Measurements from ENCODE around the gene RNU1-4. TPM values are rescaled to one million over a fixed set of nuclear protein-coding genes. Genes with fewer than 3 reads are reported as not detected.
"Not testable (repeated sequence)": the region's sequence is repeated elsewhere in the genome, so short reads cannot be mapped to it uniquely, and the experiment has no call there.

RNU1-4 gene
- total RNA-seq, 4 donors from 2014 or later = under 0.01 TPM

DNA sequence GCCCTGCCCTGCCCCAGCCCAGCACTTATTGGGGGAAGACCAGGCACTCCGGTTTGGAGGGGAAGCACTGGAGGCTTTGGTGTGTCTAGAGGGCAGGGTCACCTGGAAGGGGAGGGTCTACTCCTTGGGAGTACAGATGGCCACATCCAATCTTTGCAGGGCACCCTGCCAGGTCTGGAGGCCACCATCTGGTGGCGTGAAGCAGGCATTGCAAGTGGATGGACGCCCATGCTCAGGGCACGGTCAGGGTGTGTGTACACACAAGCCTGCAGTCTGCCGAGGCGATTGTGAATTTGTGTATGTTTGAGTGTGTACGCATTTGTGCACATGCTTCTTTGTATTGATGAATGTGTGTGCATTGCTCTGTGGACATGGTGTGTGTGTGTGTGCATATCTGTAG is 37.2 kb upstream of the RNU1-4 start:
- not testable (repeated sequence) for H3K36me3 ChIP-seq; H3K4me1 ChIP-seq; H3K27ac ChIP-seq; DNase-seq (ENCODE audit: low spot score in 2 of 2); H3K4me3 ChIP-seq; H3K9me3 ChIP-seq
- WGBS, 2 donors = 14 to 20% methylated on average over 1 of the region's 7 CpGs
- H3K27me3 ChIP-seq = peaks cover 0 to 11% of the 10 kb centered on the region in 2 donors
- TF ChIP-seq, protein P1, sequence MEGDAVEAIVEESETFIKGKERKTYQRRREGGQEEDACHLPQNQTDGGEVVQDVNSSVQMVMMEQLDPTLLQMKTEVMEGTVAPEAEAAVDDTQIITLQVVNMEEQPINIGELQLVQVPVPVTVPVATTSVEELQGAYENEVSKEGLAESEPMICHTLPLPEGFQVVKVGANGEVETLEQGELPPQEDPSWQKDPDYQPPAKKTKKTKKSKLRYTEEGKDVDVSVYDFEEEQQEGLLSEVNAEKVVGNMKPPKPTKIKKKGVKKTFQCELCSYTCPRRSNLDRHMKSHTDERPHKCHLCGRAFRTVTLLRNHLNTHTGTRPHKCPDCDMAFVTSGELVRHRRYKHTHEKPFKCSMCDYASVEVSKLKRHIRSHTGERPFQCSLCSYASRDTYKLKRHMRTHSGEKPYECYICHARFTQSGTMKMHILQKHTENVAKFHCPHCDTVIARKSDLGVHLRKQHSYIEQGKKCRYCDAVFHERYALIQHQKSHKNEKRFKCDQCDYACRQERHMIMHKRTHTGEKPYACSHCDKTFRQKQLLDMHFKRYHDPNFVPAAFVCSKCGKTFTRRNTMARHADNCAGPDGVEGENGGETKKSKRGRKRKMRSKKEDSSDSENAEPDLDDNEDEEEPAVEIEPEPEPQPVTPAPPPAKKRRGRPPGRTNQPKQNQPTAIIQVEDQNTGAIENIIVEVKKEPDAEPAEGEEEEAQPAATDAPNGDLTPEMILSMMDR (IDR thresholded peaks at IDR 0.05) = peak in 1 of 5 experiments; percentile 10

- peaks cover 0 to 12% of the 10 kb centered on the region in 2 donors for H3K27me3 ChIP-seq
- not testable (repeated sequence) for H3K4me1 ChIP-seq; H3K27ac ChIP-seq; DNase-seq (ENCODE audit: low spot score in 2 of 2); H3K9me3 ChIP-seq; H3K36me3 ChIP-seq; H3K4me3 ChIP-seq
- WGBS, 2 donors = 29 to 78% methylated on average over 1 to 2 of the region's 5 CpGs
Measured at GRCh38 chr1:16703602-16704001, 36.7 kb upstream of the RNU1-4 start.

- H3K27me3 ChIP-seq = peaks cover 0 to 12% of the 10 kb centered on the region in 2 donors
- 70 to 83% methylated on average over 2 to 6 of the region's 13 CpGs for WGBS, 2 donors
- H3K9me3 ChIP-seq; H3K4me3 ChIP-seq; H3K36me3 ChIP-seq; H3K4me1 ChIP-seq; DNase-seq (ENCODE audit: low spot score in 2 of 2); H3K27ac ChIP-seq: not testable (repeated sequence)
Measured at GRCh38 chr1:16704076-16704475, 36.2 kb upstream of the RNU1-4 start.

GRCh38 chr1:16704502-16705100 is 35.7 kb upstream of the RNU1-4 start:
- 89 to 100% methylated on average over 1 to 8 of the region's 16 CpGs for WGBS, 2 donors
- H3K36me3 ChIP-seq; H3K4me3 ChIP-seq; DNase-seq (ENCODE audit: low spot score in 2 of 2); H3K4me1 ChIP-seq; H3K27ac ChIP-seq; H3K9me3 ChIP-seq: not testable (repeated sequence)
- peaks cover 0 to 15% of the 10 kb centered on the region in 2 donors for H3K27me3 ChIP-seq

- not testable (repeated sequence) for H3K9me3 ChIP-seq; H3K27ac ChIP-seq; DNase-seq (ENCODE audit: low spot score in 2 of 2); H3K4me3 ChIP-seq; H3K36me3 ChIP-seq; H3K4me1 ChIP-seq
- peaks cover 0 to 15% of the 10 kb centered on the region in 2 donors for H3K27me3 ChIP-seq
- 80 to 85% methylated on average over 5 to 6 of the region's 6 CpGs for whole genome bisulfite sequencing, 2 donors
Measured at GRCh38 chr1:16706302-16706701, 34.0 kb upstream of the RNU1-4 start.

GRCh38 chr1:16707130-16708093 is 32.9 kb upstream of the RNU1-4 start:
- H3K36me3 ChIP-seq; H3K9me3 ChIP-seq; H3K27ac ChIP-seq; DNase-seq (ENCODE audit: low spot score in 2 of 2); H3K4me1 ChIP-seq: not testable (repeated sequence)
- WGBS, 2 donors = 1 to 19% methylated on average over 29 to 32 of the region's 99 CpGs
- Histone ChIP-seq H3K4me3 (peak overlapping the region in 1 of 4 donors; percentile 34), H3K27me3 (peaks cover 0 to 15% of the 10 kb centered on the region in 2 donors)
- TF ChIP-seq, protein P1 (IDR thresholded peaks at IDR 0.05) = peak in 2 of 5 experiments; percentile 11 to 29

- not testable (repeated sequence) for H3K9me3 ChIP-seq; H3K27ac ChIP-seq; H3K4me3 ChIP-seq; H3K4me1 ChIP-seq; H3K36me3 ChIP-seq; DNase-seq (ENCODE audit: low spot score in 2 of 2)
- WGBS, 2 donors = no CpG with 5 or more reads among the region's 6 CpGs
- H3K27me3 ChIP-seq = peaks cover 0 to 15% of the 10 kb centered on the region in 2 donors
Measured at GRCh38 chr1:16708704-16709103, 31.6 kb upstream of the RNU1-4 start.
